Erythroblast (primary cell): ENCODE data around the gene MAP2K7.

Experiments used
- GATA1 ChIP-seq: IDR thresholded peaks from 2 replicates; pipeline ENCODE4 v1.6.1; 2011; ENCODE audit warnings: low read depth, mild to moderate bottlenecking, control low read depth, low read length, moderate library complexity
- POLR2A ChIP-seq: IDR thresholded peaks from 2 replicates; pipeline ENCODE4 v1.6.1; 2011; ENCODE audit warnings: mild to moderate bottlenecking, low read length

DNA sequence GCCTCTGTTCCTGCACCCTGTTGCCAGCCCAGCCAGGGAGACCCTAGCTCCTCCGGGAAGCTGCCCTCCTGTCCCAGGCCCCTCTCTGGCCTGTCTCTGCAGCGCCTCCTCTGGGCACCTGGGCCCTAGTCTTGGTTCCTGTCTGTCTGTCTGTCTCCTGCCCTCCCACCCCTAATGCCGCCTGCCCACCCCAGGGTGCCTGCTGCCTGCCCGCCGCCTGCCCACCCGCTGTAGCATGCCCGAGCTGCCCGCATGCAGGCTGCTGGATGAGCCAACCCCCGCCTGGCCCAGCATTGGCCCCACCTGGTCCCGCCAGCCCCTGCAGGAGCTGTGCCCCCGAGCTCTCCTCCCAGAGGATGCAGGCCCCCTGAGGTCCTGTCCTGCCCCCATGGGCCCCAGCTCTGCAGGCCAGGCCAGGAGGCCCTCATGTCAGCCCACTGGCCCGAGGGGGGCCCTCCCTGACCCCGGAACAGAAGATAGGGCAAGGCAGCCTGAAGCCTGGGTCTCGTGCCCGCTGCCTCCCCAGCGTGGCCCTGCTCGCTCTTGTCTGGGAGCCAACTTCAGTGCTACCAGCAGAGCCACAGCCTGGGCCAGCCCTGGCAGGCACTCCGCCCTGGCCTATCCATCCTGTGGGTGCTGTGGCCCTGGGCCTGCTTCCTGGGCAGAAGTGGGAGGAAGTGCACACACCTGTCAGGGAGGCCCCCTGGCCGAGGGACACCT is 5.2 kb downstream of the MAP2K7 start:
- TF ChIP-seq POLR2A: no peak
- TF ChIP-seq GATA1: no peak
